IMR-90 (cell line): ENCODE data around the gene LINC00632. TPM values are rescaled to one million over a fixed set of nuclear protein-coding genes. Genes with fewer than 3 reads are reported as not detected.

Experiments
- ATAC-seq: fragments of 200-7000 bp; cut with Tn5 transposase; 2 replicates; pipeline ENCODE4 v1.9.1; 2020; ENCODE audit warnings: low read depth, mild to moderate bottlenecking, moderate library complexity
- BruUV-seq: library from RNA; stranded (reverse); fragments of 400-500 nt; replicated peaks from 2 replicates; lab custom pipeline; 2021; lab: Mats Ljungman, UMichigan
- CTCF ChIA-PET: fragments of 300-600 bp; formaldehyde crosslinking; extraction: SDS; loops from one replicate; lab custom pipeline; 2021; ENCODE audit warnings: antibody characterized with exemption; lab: Yijun Ruan, JAX
- POLR2A ChIA-PET: fragments of 300-600 bp; sonication (Branson Sonifier 250); formaldehyde crosslinking; loops from one replicate; lab custom pipeline; 2022; ENCODE audit warnings: antibody characterized with exemption; ENCODE audit not compliant: unreplicated experiment; lab: Charles Lee
- DNase-seq: peaks from one replicate; pipeline ENCODE4 v3.0.0; 2013
- H2AFZ ChIP-seq: replicated peaks from 2 replicates; pipeline ENCODE3; 2013; ENCODE audit warnings: low read length, mild to moderate bottlenecking; ENCODE audit not compliant: poor library complexity
- H2AK5ac ChIP-seq: 2 replicates; pipeline ENCODE4 v1.6.1; 2013; ENCODE audit warnings: low read depth, low read length, inconsistent platforms
- H2AK9ac ChIP-seq: replicated peaks from 2 replicates; pipeline ENCODE3; 2013; ENCODE audit warnings: mild to moderate bottlenecking, low read depth, low read length, moderate library complexity; ENCODE audit not compliant: poor library complexity
- H2BK120ac ChIP-seq: 2 replicates; pipeline ENCODE4 v1.6.1; 2013; ENCODE audit warnings: low read depth, low read length, inconsistent platforms
- H2BK15ac ChIP-seq: 3 replicates; pipeline ENCODE4 v1.6.1; 2013; ENCODE audit warnings: low read depth, low read length, inconsistent platforms
- H2BK20ac ChIP-seq: 2 replicates; pipeline ENCODE4 v1.6.1; 2013; ENCODE audit warnings: low read depth, mild to moderate bottlenecking, inconsistent platforms, low read length, moderate library complexity
- H2BK5ac ChIP-seq: 2 replicates; pipeline ENCODE4 v1.6.1; 2013; ENCODE audit warnings: mild to moderate bottlenecking, low read depth, low read length, inconsistent platforms; ENCODE audit not compliant: poor library complexity, severe bottlenecking
- H3K14ac ChIP-seq: replicated peaks from 2 replicates; pipeline ENCODE4 v1.6.1; 2013; ENCODE audit warnings: low read depth, low read length, inconsistent platforms
- H3K18ac ChIP-seq: 2 replicates; pipeline ENCODE4 v1.6.1; 2013; ENCODE audit warnings: low read depth, low read length, control low read depth
- H3K23ac ChIP-seq: 2 replicates; pipeline ENCODE4 v1.6.1; 2013; ENCODE audit warnings: low read depth, low read length, inconsistent platforms
- H3K27ac ChIP-seq: 2 replicates; pipeline ENCODE4 v1.5.1; 2013; ENCODE audit warnings: mild to moderate bottlenecking, control low read depth, low read length; ENCODE audit not compliant: insufficient read depth
- H3K27me3 ChIP-seq: 2 replicates; pipeline ENCODE4 v1.6.1; 2013; ENCODE audit warnings: low read length; ENCODE audit not compliant: control insufficient read depth, insufficient read depth
- H3K36me3 ChIP-seq: 2 replicates; pipeline ENCODE4 v1.6.1; 2013; ENCODE audit warnings: low read length, mixed read lengths; ENCODE audit not compliant: control insufficient read depth, insufficient read depth
- H3K4ac ChIP-seq: 2 replicates; pipeline ENCODE4 v1.6.1; 2013; ENCODE audit warnings: low read depth, low read length, inconsistent platforms
- H3K4me1 ChIP-seq: 2 replicates; pipeline ENCODE4 v1.6.1; 2013; ENCODE audit warnings: low read length, mixed read lengths; ENCODE audit not compliant: control insufficient read depth, insufficient read depth
- H3K4me2 ChIP-seq: 2 replicates; pipeline ENCODE4 v1.6.1; 2013; ENCODE audit warnings: low read depth, mild to moderate bottlenecking, control low read depth, low read length, moderate library complexity
- H3K4me3 ChIP-seq: 2 replicates; pipeline ENCODE4 v1.5.1; 2013; ENCODE audit warnings: low read depth, mild to moderate bottlenecking, control low read depth, low read length, moderate library complexity; ENCODE audit not compliant: insufficient read depth
- H3K56ac ChIP-seq: 2 replicates; pipeline ENCODE4 v1.6.1; 2013; ENCODE audit warnings: low read length, inconsistent platforms; ENCODE audit not compliant: insufficient read depth; ENCODE audit errors: extremely low read depth
- H3K79me1 ChIP-seq, 2 experiments: 2 replicates each; pipeline ENCODE4 v1.6.1; 2013; ENCODE audit warnings: low read length in 2 of 2, inconsistent platforms in 1 of 2, low read depth in 1 of 2
- H3K9ac ChIP-seq: 2 replicates; pipeline ENCODE4 v1.6.1; 2013; ENCODE audit warnings: low read depth, low read length, control low read depth
- H3K9me1 ChIP-seq: 2 replicates; pipeline ENCODE4 v1.6.1; 2013; ENCODE audit warnings: low read length, inconsistent platforms; ENCODE audit not compliant: insufficient read depth
- H3K9me3 ChIP-seq: 2 replicates; pipeline ENCODE4 v1.6.1; 2013; ENCODE audit warnings: low read length; ENCODE audit not compliant: control insufficient read depth, insufficient read depth
- H4K20me1 ChIP-seq: 2 replicates; pipeline ENCODE4 v1.6.1; 2013; ENCODE audit warnings: low read length, inconsistent platforms; ENCODE audit not compliant: insufficient read depth
- H4K5ac ChIP-seq: 2 replicates; pipeline ENCODE4 v1.6.1; 2013; ENCODE audit warnings: mild to moderate bottlenecking, low read depth, low read length, control low read depth
- H4K8ac ChIP-seq, 2 experiments: 2 replicates each; pipeline ENCODE4 v1.6.1; 2013; ENCODE audit warnings: low read depth in 2 of 2, low read length in 2 of 2, control low read depth in 1 of 2, inconsistent platforms in 1 of 2
- H4K91ac ChIP-seq: 2 replicates; pipeline ENCODE4 v1.6.1; 2013; ENCODE audit warnings: low read depth, low read length, inconsistent platforms; ENCODE audit not compliant: insufficient read depth
- RCOR1 ChIP-seq: IDR thresholded peaks from 2 replicates; pipeline ENCODE4 v1.6.1; 2012; ENCODE audit warnings: mild to moderate bottlenecking, low read length, improper control_type of control experiment; ENCODE audit not compliant: insufficient replicate concordance
- WGBS, 2 experiments: methylation state at CpG; one replicate each; pipeline versions ENCODE4 v1.1.5 to v1.1.7; 2013; ENCODE audit warnings: missing lambda C conversion rate in 2 of 2; ENCODE audit not compliant: insufficient read length in 1 of 2; ENCODE audit errors: extremely low coverage in 2 of 2; 5-methylcytosine and 5-hydroxymethylcytosine counted together
- dilution Hi-C: fragments of 300-500 bp; cut with HindIII; formaldehyde crosslinking; loops from one replicate; pipeline ENCODE4 v1.14.3; 2018; ENCODE audit warnings: low sequenced_read_pairs; ENCODE audit not compliant: unreplicated experiment
- in situ Hi-C: fragments of 300-500 bp; cut with MboI; formaldehyde crosslinking; loops from 3 replicates; pipeline ENCODE4 v1.14.3; 2019; ENCODE audit warnings: low sequenced_read_pairs, inconsistent platforms, mixed read lengths
- intact Hi-C: fragments of 100-400 bp; cut with micrococcal nuclease; formaldehyde crosslinking; loops from 2 replicates; pipeline ENCODE4 v1.10.0; 2022
- polyA plus RNA-seq, 3 experiments: library from polyadenylated mRNA; depleted of rRNA; stranded (reverse); fragments of >200 nt; gene quantifications; 2 replicates each; pipeline ENCODE4 v1.2.3, GENCODE V29; 2012; ENCODE audit warnings: low replicate concordance in 1 of 3
- total RNA-seq: library from RNA; depleted of rRNA; stranded (reverse); fragments of >200 nt; gene quantifications from 2 replicates; pipeline ENCODE4 v1.2.3, GENCODE V29; 2012
- TF ChIP-seq, protein P1 (sequence below): fragments of 150-350 bp; IDR thresholded peaks from 2 replicates; pipeline ENCODE4 v1.6.1; 2017; ENCODE audit warnings: mild to moderate bottlenecking, antibody characterized with exemption, low read length, low read depth

The LINC00632 gene
- total and polyA plus RNA-seq, 2 of the 4 experiments (the other 2 are of a cell fraction): 7.2 to 25.0 TPM

DNA sequence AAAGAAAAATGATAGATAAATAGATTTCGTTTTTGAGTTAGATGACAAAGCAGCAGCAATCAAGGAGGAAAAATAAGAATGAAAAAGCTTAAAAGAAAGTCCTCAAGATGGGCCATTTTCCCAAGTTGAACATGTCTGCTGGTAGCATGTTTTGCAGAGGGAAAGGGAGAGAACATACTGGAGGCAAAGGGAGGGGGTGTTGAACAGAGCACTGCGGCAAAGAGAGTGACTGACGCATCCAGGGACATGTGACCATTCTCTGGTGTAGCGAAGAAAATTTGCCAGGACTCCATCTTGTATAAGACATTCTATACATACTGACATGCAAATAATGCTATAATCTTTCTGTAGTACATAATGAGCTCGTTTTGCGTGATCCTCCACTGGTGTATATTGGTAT, 1.2 kb downstream of the LINC00632 start:
- ATAC-seq (no peak), DNase-seq (no peak)
- no peak overlapping the region for H3K18ac ChIP-seq
- H3K23ac ChIP-seq: no peak overlapping the region
- H3K79me1 ChIP-seq: no peaks in the 10 kb centered on the region
- no peak overlapping the region for H2AK9ac ChIP-seq
- intact Hi-C loops: no loop called here
- no peak overlapping the region for H2BK5ac ChIP-seq
- H2BK15ac ChIP-seq: no peak overlapping the region
- ChIA-PET POLR2A (interaction anchor here (0.6 kb wide), 1 partner anchor 73 kb away, joined by 4 read pairs; no protein-coding TSS in a partner anchor), CTCF (interaction anchor here (0.5 to 1.2 kb wide), 3 partner anchors 22 to 64 kb away, joined by 3 to 4 read pairs (median 3); no protein-coding TSS in a partner anchor)
- H2BK20ac ChIP-seq: no peak overlapping the region
- H4K8ac ChIP-seq: no peak overlapping the region
- no peaks in the 10 kb centered on the region for H3K9me3 ChIP-seq
- dilution Hi-C loops: no loop called here
- no peaks in the 10 kb centered on the region for H3K9me1 ChIP-seq
- H4K91ac ChIP-seq: no peak overlapping the region
- no peaks in the 10 kb centered on the region for H3K4me1 ChIP-seq
- no peaks in the 10 kb centered on the region for H4K20me1 ChIP-seq
- in situ Hi-C loops: no loop called here
- H3K36me3 ChIP-seq: no peaks in the 10 kb centered on the region
- H4K5ac ChIP-seq: no peak overlapping the region
- peak overlapping the region; percentile 8; the same call in 1 of the 2 replicates for H3K4me2 ChIP-seq
- H2AK5ac ChIP-seq: no peak overlapping the region
- TF ChIP-seq RCOR1: no peak
- TF ChIP-seq, protein P1, sequence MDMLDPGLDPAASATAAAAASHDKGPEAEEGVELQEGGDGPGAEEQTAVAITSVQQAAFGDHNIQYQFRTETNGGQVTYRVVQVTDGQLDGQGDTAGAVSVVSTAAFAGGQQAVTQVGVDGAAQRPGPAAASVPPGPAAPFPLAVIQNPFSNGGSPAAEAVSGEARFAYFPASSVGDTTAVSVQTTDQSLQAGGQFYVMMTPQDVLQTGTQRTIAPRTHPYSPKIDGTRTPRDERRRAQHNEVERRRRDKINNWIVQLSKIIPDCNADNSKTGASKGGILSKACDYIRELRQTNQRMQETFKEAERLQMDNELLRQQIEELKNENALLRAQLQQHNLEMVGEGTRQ: peak; percentile 65; the same call in 1 of the 2 replicates
- no peak overlapping the region for H3K4ac ChIP-seq
- H3K4me3 ChIP-seq: no peak overlapping the region
- H3K9ac ChIP-seq: no peak overlapping the region
- H3K27me3 ChIP-seq: no peaks in the 10 kb centered on the region
- no peak overlapping the region for H2AFZ ChIP-seq
- no TSS peak for BruUV-seq
- 0% methylated on average over 1 of the region's 6 CpGs; no CpG with 5 or more reads in 1 of the 2 experiments for WGBS, 2 experiments
- no peak overlapping the region for H3K56ac ChIP-seq
- no peak overlapping the region for H3K27ac ChIP-seq
- no peak overlapping the region for H3K14ac ChIP-seq
- H2BK120ac ChIP-seq: no peak overlapping the region
